Epithelial cell of esophagus (primary cell): ENCODE data around the gene SCYL2.
"Not testable (repeated sequence)": the region's sequence is repeated elsewhere in the genome, so short reads cannot be mapped to it uniquely, and the experiment has no call there.

ENCODE experiments used
- DNase-seq: peaks from one replicate; pipeline ENCODE4 v3.0.0; 2010; ENCODE audit warnings: low read depth
- H3K4me3 ChIP-seq: 2 replicates; pipeline ENCODE4 v1.5.1; 2011; ENCODE audit warnings: mild to moderate bottlenecking, low read length, control low read depth
- TF ChIP-seq, protein P1 (sequence below): IDR thresholded peaks from 2 replicates; pipeline ENCODE4 v1.5.1; 2011; ENCODE audit warnings: low read depth, mild to moderate bottlenecking, low read length, control low read depth, inconsistent platforms; ENCODE audit not compliant: insufficient read depth; ENCODE audit errors: missing control alignments

Gene SCYL2

DNA sequence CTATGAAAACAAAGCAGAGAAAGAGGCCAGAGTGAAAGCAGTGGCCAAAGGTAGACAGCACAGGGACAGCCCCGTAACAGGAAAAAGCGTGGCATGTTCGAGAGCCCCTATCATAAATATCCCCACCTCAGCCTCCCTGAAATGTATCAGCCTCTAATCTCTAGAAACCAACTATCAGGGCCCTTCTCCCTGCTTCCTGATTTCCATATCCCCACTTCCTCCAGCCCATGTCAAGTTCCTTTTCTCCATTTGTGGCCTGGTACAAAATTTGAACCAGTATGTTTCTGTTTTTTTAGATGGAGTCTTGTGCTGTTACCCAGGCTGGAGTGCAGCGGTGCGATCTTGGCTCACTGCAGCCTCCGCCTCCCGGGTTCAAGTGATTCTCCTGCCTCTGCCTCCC, 17.0 kb upstream of the SCYL2 start:
- no peak overlapping the region for H3K4me3 ChIP-seq
- TF ChIP-seq, protein P1, sequence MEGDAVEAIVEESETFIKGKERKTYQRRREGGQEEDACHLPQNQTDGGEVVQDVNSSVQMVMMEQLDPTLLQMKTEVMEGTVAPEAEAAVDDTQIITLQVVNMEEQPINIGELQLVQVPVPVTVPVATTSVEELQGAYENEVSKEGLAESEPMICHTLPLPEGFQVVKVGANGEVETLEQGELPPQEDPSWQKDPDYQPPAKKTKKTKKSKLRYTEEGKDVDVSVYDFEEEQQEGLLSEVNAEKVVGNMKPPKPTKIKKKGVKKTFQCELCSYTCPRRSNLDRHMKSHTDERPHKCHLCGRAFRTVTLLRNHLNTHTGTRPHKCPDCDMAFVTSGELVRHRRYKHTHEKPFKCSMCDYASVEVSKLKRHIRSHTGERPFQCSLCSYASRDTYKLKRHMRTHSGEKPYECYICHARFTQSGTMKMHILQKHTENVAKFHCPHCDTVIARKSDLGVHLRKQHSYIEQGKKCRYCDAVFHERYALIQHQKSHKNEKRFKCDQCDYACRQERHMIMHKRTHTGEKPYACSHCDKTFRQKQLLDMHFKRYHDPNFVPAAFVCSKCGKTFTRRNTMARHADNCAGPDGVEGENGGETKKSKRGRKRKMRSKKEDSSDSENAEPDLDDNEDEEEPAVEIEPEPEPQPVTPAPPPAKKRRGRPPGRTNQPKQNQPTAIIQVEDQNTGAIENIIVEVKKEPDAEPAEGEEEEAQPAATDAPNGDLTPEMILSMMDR: no peak
- DNase-seq: no peak

DNA sequence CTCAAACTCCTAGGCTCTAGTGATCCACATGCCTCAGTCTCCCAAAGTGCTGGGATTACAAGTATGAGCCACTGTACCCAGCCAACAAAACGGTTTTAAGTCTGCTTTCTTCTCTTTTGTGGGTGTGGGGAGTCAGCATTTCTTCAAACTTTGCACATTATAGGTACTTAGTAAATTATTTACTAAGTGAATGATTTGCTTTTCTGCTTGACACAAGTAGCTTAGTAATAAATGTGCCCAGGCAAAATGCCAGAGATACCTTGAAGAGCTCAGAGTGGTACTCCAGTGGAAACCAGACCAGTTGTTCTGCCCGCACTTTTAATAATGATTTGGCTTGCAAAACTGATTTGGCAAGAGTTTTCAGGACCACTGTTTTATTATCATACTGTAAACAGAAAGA, 15.1 kb upstream of the SCYL2 start:
- DNase-seq: no peak
- TF ChIP-seq, protein P1: no peak
- H3K4me3 ChIP-seq: no peak overlapping the region

DNA sequence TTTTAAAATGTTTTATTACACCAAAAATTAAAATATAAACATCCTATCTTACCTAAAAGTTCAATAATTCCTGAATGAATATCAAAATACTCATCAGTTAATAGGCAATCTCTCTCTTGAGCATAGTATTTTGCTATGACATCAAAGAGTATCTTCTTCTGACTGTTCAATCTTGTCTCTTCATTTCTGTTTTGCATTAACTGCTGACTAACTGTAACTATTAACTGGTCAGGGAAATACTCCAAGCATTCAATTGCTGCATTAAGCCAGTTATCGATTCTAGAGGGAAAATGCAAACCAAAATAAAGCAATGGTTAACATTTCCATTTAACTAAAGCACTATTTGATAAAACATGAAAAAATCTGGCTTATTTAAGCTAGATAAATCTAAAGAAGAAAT, 13.5 kb upstream of the SCYL2 start:
- no peak for DNase-seq
- TF ChIP-seq, protein P1: no peak
- H3K4me3 ChIP-seq: no peak overlapping the region

- peak; percentile 69 for DNase-seq
- TF ChIP-seq, protein P1: no peak
- no peak overlapping the region for H3K4me3 ChIP-seq
Measured at GRCh38 chr12:100254876-100255275, 12.1 kb upstream of the SCYL2 start.

DNA sequence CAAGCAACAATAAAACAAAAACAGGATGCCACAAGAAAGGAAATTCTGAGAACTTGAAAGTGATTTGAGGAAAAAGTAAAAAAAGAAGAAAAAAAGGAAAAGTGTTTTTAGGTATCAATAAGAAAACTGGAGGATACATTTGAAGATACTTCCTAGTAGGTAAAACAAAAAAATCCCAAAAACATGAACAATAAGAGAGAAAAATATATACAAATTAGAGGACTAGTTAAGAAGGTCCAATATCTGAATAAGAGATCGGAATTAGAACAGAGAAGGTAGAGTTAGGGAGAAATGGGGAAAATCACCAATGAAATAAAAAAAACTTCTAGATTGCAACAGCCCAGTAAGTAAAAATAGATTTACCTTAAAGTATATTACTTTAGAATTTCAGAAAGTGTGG, 8.8 kb upstream of the SCYL2 start:
- DNase-seq: no peak
- TF ChIP-seq, protein P1: no peak
- no peak overlapping the region for H3K4me3 ChIP-seq

DNA sequence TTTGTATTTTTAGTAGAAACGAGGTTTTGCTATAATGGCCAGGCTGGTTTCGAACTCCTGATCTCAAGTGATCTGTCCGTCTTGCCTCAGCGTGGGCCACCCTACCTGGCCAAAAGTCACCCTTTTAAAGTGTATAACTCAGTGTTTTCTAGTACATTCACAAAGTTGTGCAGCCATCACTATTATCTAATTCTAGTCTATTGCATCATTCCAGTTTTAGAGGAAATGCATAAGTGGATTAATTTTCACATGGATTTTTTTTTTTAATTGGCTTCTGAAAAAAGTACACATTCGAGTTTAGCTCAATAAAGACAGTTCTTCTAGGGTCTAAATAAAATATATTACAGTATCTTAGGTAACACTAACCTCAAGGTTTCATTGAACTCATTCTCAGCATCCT, 3.8 kb upstream of the SCYL2 start:
- DNase-seq: no peak
- H3K4me3 ChIP-seq: no peak overlapping the region
- TF ChIP-seq, protein P1: no peak

DNA sequence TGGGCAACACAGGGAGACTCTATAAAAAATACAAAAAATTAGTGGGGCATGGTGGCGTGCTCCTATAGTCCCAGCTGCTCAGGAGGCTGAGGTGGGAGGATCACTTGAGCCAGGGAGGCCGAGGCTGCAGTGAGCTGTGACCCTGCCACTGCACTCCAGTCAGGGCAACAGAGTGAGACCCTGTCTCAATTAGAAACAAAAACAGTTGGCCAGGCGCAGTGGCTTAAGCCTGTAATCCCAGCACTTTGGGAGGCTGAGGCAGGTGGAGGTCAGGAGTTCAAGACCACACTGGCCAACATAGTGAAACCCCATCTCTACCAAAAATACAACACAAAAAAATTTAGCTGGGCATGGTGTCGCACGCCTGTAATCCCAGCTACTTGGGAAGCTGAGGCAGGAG, 1.9 kb upstream of the SCYL2 start:
- H3K4me3 ChIP-seq, DNase-seq: not testable (repeated sequence)
